SIG-M5 (cell line): ENCODE results near the gene FBXL14.

Experiments used
- DNase-seq: peaks from one replicate; lab custom pipeline; 2025; lab: John Stamatoyannopoulos, UW

The FBXL14 gene

GRCh38 chr12:1533602-1534304 is 60.6 kb downstream of the FBXL14 start:
- DNase-seq: no peak

GRCh38 chr12:1533205-1533601 is 61.2 kb downstream of the FBXL14 start:
- no peak for DNase-seq

DNA sequence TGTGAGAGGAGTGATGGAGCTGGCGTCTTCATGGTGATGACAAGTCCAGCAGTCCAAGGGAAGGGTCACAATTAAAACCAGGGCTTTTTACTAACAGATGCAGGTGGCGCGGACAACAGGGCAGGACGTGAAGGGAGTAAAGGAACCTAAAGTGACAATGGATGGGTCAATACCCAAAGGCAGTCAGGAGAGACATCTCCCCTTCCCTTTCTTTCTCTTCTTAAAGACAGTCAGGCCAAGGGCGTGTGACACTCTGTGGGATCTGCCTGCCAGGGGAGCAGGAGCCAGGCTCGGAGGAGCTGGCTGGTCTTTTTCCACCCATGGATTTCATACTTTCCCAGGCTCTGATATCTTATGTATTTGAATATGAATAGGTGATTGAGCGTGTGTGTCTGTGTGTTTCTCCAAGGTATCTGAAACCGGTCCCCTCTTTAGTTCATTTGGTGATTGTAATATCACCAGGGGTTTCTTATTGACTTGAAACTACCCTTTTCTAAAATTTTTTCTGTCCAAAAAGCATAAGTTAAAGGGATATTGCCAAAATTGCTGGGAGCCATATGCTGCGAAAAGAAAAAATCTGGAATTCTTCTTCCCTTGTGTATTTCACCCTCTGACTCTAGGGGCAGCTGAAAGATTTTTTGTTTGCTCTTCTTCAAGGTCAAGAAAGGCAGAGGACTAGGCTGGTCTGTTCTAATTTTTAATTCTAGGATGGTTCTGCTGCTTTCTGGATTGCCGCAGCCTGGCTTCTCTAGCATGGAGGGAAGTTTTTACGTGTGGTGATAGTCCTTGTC is 61.8 kb downstream of the FBXL14 start:
- no peak for DNase-seq

DNA sequence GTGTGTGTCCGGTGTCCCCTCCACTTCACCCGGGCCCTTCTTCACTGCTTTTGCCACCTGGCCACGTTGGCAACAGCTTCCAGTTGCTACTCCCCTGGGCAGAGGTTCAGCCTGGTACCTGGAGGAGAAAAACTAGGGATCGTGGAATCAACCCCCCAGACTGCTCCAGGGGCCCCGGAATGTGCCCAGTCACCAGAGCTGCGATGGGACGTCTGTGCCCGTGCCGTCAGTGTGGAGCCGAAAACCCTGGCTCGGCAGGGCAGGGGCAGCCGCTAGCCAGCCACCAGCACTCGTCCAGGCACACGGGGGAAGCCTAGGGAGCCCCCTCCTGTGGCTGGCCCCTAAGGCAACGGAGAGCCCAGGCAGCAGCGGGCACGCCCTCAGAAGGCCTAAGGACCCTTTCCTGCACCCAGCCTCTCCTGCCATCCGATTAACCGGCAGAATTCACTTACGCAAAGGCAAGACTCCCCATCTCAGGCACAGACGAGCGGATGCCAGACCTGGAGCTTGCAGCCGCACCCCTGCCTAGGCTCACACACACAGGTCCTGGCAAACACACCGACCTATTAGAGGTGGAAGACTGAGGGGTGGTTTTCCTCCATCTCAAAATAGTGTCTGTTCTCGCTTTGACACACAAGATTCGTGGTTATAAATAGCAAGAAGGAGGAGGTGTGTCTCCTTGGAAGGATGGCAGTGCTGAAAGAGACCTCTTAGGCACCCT is 62.6 kb downstream of the FBXL14 start:
- no peak for DNase-seq

GRCh38 chr12:1531153-1531653 is 63.2 kb downstream of the FBXL14 start:
- no peak for DNase-seq

- DNase-seq: no peak
Measured at GRCh38 chr12:1530592-1531152, 63.7 kb downstream of the FBXL14 start.

GRCh38 chr12:1529862-1530591 is 64.4 kb downstream of the FBXL14 start:
- DNase-seq: no peak

DNA sequence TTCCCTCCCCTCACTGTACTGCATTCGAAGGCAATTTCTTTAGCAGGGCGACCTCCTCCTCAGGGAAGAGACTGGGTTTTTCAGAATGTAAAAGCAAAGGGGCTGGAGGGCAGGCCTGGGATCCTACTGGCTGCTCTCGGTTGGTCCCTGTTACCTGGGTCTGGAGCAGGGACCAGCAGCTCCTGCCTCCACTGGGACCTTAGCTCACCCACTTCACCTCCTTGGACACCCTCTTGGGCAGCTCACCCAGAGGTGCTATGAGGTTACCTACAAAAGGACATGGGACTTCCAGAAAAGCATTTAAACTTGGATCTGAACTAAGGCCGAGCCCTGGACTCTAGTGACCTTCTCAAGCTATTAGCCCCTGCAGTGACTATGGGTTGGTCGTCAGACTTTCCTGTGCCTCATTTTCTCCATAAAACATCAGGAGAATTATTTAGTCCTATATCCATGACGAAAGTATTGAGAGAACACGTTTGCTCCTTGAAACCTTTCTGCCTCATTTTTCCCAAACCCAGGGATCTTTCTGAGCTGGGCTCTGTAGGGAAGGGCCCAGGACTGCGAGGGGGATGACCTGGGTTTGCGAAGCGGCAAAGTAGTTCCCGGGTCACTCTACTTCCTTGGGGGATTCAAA is 65.0 kb downstream of the FBXL14 start:
- DNase-seq: no peak

- no peak for DNase-seq
Measured at GRCh38 chr12:1528791-1529190, 65.6 kb downstream of the FBXL14 start.

GRCh38 chr12:1527789-1528188 is 66.6 kb downstream of the FBXL14 start:
- DNase-seq: no peak

DNA sequence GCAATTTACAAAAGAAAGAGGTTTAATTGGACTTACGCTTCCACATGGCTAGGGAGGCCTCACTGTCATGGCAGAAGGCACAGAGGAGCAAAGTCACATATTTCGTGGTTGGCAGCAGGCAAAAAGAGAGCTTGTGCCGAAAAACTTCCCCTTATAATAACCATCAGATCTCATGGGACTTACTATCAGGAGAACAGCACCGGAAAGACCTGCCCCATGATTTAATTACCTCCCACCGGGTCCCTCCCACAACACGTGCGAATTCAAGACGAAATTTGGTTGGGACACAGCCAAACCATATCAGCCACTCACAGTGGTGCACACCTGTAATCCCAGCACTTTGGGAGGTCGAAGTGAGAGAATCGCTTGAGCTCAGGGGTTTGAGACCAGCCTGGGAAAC is 68.5 kb downstream of the FBXL14 start:
- no peak for DNase-seq

DNA sequence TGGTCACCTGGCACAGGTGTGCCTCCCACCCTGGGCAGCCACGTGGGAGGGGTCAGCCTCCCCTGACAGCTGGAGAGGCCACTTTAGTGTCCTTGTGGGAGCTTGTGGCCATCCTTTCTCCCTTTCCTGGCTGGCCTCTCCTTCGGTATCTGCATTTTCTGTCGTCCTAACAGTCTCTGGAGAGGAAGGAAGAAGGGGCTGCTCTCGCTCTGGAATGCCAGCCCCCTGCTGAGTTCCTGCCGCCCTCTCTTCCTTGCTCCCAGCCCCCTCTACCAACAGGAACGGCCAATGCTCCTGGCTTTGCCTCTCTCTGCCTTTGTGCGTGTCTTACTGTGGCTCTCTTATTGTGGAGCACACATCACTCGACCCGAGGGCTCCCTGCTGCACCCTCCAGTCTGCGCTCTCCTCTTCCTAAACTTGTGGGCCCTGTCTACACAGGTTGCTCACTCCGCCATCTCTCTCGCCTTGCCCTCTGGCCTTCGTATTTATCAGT is 70.8 kb downstream of the FBXL14 start:
- no peak for DNase-seq

GRCh38 chr12:1523046-1523445 is 71.3 kb downstream of the FBXL14 start:
- no peak for DNase-seq

DNA sequence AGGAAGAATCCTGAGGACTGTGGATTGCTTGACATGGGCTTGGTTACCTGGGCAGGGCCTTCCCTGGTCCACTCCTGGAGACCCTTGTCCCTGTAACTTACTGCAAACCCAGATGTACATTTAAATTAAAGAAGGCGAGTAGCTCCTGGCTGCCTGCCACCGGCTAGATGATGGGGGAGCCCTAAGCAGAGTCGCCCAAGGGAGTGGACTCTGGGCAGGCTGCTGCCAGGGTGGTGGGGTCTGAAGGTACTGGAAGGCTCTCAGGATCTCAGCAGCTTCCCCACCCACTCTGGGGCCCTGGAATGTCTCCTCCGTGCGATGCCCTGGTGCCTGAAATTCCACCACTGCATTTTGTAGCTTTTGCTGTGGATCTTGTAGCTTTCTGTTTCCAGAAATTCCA is 74.7 kb downstream of the FBXL14 start:
- DNase-seq: no peak

DNA sequence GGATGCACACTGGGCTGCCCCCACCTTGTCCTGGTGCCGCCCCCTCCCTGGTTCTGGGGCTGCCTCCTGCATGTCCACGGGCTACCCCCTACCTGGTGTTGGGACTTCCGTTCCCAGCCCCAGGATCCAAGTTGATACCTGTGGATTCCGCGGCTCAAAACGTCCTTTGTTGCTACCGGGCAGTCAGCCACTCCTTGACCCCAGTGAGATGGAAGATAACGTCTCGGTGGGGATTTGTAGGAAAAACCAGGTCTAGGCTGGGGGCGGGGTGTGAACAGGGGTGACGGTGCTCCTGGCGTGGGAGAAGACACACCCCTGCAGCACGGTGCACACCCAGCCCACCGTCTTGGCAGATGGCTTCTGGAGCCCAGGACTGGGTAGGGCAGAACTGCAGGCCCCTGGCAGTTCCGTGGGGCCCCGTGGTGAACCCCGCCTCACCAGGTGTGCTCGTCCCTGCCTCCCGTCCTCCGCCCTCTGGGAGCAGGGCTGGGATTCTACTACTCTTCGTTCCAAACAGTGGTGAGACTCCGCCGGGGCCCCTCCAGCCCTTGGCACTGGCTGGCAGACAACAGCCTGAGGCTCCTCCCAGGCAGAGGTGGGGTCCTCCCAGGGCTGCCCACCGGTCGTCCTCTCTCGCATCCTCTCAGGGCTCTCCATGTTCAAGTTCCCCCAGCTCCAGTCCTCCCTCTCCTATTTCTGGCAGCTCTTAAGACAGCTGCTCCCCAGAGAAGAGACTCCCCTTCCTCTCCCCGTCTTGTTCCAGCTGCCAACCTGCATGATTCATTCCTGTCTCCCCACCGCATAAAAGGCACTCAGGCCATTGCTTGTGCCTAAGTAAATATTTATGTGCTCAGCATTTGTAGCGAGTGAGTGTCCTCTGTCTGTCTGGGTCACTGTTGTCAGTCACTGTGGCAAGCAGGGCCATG is 75.5 kb downstream of the FBXL14 start:
- DNase-seq: no peak

DNA sequence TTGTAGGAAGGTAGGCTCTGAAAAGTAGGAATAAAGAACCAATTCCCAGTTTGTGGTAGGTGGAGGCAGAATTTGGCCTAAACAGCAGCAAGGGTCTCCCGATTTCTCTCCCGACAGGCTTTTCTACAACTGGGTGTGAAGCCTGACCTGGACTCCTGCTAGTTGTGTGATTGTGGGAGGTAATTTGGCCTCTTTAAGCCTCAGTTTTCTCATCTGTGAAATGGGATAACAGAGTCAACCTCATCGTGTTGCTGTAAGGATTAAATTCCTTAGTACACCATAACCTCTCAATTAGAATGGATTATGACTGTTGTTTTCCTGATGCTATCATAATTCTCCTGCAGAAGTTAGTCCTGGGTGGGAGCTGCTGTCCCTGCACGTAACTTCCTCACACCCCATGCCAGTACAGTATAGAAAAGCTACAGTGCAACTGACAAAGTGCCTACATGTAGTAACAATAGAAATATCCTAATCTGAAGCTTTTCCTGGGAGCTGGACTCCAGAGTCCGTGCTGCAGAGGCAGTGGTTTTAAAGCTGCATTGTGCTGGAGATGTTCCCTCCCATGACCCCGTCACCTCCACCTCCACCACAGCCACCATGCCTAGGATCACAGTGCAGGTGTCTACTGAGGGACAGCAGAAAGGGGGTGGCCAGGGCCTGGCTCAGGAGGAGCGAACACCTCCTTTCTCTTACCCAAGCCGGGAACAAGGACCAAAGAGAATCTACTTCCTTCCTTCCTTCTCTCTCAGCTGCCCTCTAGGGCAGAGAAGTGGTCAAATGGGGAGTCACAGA is 76.5 kb downstream of the FBXL14 start:
- DNase-seq: no peak

DNA sequence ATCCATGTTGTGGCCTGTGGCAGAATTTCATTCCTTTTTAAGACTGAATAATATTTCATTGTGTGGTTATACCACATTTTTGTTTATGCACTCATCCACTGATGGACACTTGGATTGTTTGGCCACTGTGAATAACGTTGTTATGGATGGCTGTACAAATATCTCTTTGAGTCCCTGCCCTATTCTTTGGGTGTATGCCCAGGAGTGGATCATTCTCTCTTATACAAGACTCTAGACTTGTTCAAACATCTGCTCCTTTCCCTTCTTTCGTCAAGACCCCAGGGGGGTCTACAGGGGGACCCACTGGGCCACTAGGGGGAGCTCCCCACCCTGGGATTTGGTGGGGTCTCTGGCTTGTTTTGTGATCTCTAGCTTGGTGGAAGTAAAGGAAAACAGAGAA is 77.4 kb downstream of the FBXL14 start:
- no peak for DNase-seq
